K562 (cell line): Measurements from ENCODE around the gene KRAS.

ENCODE experiments used
- BDP1 ChIP-seq: IDR thresholded peaks from 3 replicates; pipeline ENCODE4 v1.6.1; 2011; ENCODE audit not compliant: insufficient read length, insufficient read depth
- BHLHE40 ChIP-seq: IDR thresholded peaks from 2 replicates; pipeline ENCODE4 v1.6.1; 2011; ENCODE audit warnings: low read length, improper control_type of control experiment
- HLTF ChIP-seq: fragments of 450-650 bp; IDR thresholded peaks from 2 replicates; pipeline ENCODE4 v1.6.1; 2016
- MTA1 ChIP-seq: fragments of 450-650 bp; IDR thresholded peaks from 2 replicates; pipeline ENCODE4 v1.6.1; 2017; ENCODE audit warnings: borderline replicate concordance
- NR2F6 ChIP-seq: fragments of 450-650 bp; formaldehyde crosslinking; IDR thresholded peaks from 2 replicates; pipeline ENCODE4 v1.4.0; 2020; ENCODE audit warnings: mild to moderate bottlenecking
- RCOR1 ChIP-seq, 2 experiments: IDR thresholded peaks; 2 replicates each; pipeline ENCODE4 v1.6.1; 2012; ENCODE audit warnings: low read depth in 2 of 2, low read length in 2 of 2, borderline replicate concordance in 1 of 2, improper control_type of control experiment in 1 of 2
- USF2 ChIP-seq: sonication (generic); formaldehyde crosslinking; IDR thresholded peaks from 2 replicates; pipeline ENCODE4 v1.5.0; 2020; ENCODE audit warnings: missing genetic modification reagents

DNA sequence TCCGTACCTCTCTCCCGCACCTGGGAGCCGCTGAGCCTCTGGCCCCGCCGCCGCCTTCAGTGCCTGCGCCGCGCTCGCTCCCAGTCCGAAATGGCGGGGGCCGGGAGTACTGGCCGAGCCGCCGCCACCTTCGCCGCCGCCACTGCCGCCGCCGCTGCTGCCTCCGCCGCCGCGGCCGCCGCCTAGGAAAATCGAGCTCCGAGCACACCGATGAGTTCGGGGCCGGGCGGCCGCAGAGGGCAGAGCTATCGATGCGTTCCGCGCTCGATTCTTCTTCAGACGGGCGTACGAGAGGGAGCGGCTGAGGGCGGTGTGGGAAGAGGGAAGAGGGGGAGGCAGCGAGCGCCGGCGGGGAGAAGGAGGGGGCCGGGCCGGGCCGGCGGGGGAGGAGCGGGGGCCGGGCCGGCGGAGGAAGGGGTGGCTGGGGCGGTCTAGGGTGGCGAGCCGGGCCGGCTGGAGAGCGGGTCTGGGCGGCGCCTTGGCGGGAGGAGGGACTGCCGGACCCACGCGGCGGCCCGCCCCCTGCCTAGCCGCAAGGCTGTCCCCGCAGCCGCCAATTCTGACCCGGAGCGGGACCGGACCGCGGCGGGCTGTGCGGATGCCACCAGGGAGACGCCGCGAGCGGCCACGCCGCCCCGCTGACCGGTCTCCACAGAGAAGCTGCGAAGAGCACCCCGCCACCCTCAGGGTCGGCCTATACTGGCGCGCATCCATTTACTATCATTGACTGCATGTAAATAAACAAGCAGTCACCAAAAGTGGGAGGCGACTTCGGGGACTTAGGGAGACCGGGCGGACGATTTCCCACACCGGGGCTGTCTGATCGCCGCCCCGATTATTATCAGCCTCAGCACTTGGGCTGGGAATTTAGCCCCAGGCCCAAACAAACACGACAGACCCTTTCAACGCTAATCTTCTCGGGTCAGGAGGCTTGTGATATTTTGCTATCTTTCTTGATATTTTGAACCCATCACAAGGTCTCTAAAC, at the start of gene KRAS:
- TF ChIP-seq NR2F6 (CRISPR knock-in tag) (no peak), BHLHE40 (no peak; the same call in 1 of the 2 replicates), HLTF (no peak), BDP1 (no peak), MTA1 (no peak), RCOR1 (IDR thresholded peaks at IDR 0.05; ENCODE audit: borderline replicate concordance in 1 of 2, low read depth in 2 of 2, low read length in 2 of 2) (peak; percentile 1 to 75; a peak in 2 of 4 replicates), USF2 (CRISPR knock-in tag) (no peak)
